Astrocyte of the cerebellum (primary cell): ENCODE measurements around the gene DLGAP1.
"Not testable (repeated sequence)": the region's sequence is repeated elsewhere in the genome, so short reads cannot be mapped to it uniquely, and the experiment has no call there.

Experiments
- DNase-seq: peaks from one replicate; pipeline ENCODE4 v3.0.0-alpha.2; 2011; ENCODE audit warnings: low read depth
- H3K4me3 ChIP-seq: 2 replicates; pipeline ENCODE4 v1.5.1; 2011; ENCODE audit warnings: mild to moderate bottlenecking, low read depth, low read length, moderate library complexity
- in situ Hi-C: cut with HindIII; loops from 2 replicates; pipeline ENCODE4 v1.10.0; 2017; ENCODE audit warnings: low sequenced_read_pairs
- TF ChIP-seq, protein P1 (sequence below): IDR thresholded peaks from 2 replicates; pipeline ENCODE4 v1.5.1; 2012; ENCODE audit warnings: low read length, low read depth, moderate library complexity, mild to moderate bottlenecking; ENCODE audit errors: missing control alignments

DLGAP1 gene

GRCh38 chr18:4309227-4309626 is 145.9 kb downstream of the DLGAP1 start:
- DNase-seq = no peak
- TF ChIP-seq, protein P1, sequence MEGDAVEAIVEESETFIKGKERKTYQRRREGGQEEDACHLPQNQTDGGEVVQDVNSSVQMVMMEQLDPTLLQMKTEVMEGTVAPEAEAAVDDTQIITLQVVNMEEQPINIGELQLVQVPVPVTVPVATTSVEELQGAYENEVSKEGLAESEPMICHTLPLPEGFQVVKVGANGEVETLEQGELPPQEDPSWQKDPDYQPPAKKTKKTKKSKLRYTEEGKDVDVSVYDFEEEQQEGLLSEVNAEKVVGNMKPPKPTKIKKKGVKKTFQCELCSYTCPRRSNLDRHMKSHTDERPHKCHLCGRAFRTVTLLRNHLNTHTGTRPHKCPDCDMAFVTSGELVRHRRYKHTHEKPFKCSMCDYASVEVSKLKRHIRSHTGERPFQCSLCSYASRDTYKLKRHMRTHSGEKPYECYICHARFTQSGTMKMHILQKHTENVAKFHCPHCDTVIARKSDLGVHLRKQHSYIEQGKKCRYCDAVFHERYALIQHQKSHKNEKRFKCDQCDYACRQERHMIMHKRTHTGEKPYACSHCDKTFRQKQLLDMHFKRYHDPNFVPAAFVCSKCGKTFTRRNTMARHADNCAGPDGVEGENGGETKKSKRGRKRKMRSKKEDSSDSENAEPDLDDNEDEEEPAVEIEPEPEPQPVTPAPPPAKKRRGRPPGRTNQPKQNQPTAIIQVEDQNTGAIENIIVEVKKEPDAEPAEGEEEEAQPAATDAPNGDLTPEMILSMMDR = no peak
- in situ Hi-C loops = no loop called here

DNA sequence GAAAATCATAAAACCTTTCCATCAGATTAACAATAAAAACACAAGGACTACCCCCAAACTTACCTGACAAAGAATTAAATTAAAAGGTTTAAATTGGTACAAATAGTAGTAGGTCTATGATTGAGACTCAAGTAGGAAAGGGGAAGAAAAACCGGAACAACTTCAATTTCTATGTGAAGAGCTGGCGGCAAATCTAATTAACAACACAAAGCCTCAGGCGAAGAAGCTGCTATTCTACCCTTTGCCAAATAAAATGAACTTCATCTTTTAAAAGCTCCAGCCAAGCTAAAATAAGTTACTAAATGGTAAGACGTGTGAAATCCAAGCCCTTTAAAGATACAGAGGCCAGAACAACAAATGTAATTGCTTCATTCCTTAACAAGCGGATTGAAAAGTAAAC is 146.5 kb downstream of the DLGAP1 start:
- DNase-seq = no peak
- TF ChIP-seq, protein P1 = no peak
- in situ Hi-C loops = no loop called here

More at GRCh38 chr18:4309227-4309626, 145.9 kb downstream of the DLGAP1 start:
- H3K4me3 ChIP-seq = no peak overlapping the region

GRCh38 chr18:4299395-4299794 is 155.7 kb downstream of the DLGAP1 start:
- in situ Hi-C loops = no loop called here
- no peak for DNase-seq
- H3K4me3 ChIP-seq = no peak overlapping the region
- TF ChIP-seq, protein P1 = no peak

More for the DNA sequence above, 146.5 kb downstream of the DLGAP1 start:
- no peak overlapping the region for H3K4me3 ChIP-seq

DNA sequence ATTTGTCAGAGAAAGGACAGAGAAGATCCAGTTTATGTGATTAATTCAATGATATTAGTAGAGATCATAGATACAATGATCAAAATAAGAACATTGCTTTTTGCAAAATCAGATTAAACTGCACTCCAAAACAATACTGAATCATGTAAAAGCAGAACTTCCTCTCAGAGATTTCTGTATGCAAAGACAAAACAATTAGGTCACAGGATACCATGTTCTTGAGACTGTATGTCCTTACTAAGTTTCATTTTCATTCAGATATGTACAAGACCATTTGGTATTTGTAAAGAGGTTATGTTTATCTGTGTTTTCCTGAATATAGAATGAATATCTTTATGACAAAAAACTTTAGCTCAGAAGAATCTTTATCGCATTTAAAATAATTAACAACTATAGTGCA is 161.8 kb downstream of the DLGAP1 start:
- TF ChIP-seq, protein P1 = no peak
- in situ Hi-C loops = no loop called here
- H3K4me3 ChIP-seq = no peak overlapping the region
- DNase-seq = no peak

DNA sequence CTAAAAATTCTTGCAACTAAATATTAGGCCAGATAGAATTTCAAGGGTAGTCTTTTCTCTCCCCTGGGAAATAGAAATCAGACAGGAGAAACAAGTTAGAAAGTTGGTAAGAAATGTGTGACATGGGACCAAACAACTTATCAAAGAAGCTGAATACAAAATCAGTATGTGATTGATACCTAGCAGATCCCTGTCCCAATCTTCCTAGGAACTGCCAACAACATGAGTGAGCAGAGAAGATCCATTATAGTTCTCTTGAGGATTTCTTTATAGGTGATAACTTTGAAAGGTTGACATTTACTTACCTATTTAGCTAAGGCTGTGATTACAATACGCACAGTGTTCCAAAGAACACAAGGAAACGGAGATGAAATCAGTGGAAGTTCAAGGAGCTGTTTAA is 162.4 kb downstream of the DLGAP1 start:
- no peak for DNase-seq
- in situ Hi-C loops = no loop called here
- no peak overlapping the region for H3K4me3 ChIP-seq
- TF ChIP-seq, protein P1 = no peak

DNA sequence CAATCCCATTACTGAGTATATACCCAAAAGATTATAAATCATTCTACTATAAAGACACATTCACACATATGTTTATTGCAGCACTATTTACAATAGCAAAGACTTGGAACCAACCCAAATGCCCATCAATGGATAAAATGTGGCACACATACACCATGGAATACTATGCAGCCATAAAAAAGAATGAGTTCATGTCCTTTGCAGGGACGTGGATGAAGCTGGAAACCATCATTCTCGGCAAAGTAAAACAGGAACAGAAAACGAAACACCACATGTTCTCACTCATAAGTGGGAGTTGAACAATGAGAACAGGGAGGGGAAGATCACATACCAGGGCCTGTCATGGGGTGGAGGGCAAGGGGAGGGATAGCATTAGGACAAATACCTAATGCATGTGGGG is 167.8 kb downstream of the DLGAP1 start:
- in situ Hi-C loops, H3K4me3 ChIP-seq, DNase-seq: not testable (repeated sequence)

- in situ Hi-C loops = no loop called here
- no peak overlapping the region for H3K4me3 ChIP-seq
- TF ChIP-seq, protein P1 = no peak
- DNase-seq = no peak
These were observed 168.9 kb downstream of the DLGAP1 start for GRCh38 chr18:4286256-4286655.
